ENCODE results near the gene RIBC2.

GRCh38 chr22:45444168-45444567, 30.7 kb downstream of the RIBC2 start:
- TF ChIP-seq POLR2A (IDR thresholded peaks at IDR 0.05; ENCODE audit: low read depth): no peak
- TF ChIP-seq CTCF (IDR thresholded peaks at IDR 0.05): no peak
- TF ChIP-seq POLR2AphosphoS5 (IDR thresholded peaks at IDR 0.05): no peak
- TF ChIP-seq EP300 (IDR thresholded peaks at IDR 0.05): no peak
